Measurements from ENCODE around the gene RGS6.
"Not testable (repeated sequence)": the region's sequence is repeated elsewhere in the genome, so short reads cannot be mapped to it uniquely, and the experiment has no call there.

GRCh38 chr14:71941616-71942015 lies 9.4 kb downstream of the RGS6 start:
- not testable (repeated sequence) for TF ChIP-seq SP1 (IDR thresholded peaks at IDR 0.05); BHLHE40 (IDR thresholded peaks at IDR 0.05; ENCODE audit: borderline replicate concordance); HDGF (IDR thresholded peaks at IDR 0.05; ENCODE audit: borderline replicate concordance); NFRKB (IDR thresholded peaks at IDR 0.05)
